GM12878 (cell line): ENCODE data around the gene ADGRV1. TPM values are rescaled to one million over a fixed set of nuclear protein-coding genes. Genes with fewer than 3 reads are reported as not detected.
A peak's percentile ranks its signal among the peaks of the same experiment; 100 is the strongest.

Experiments
- ATAC-seq: fragments of 200-7000 bp; cut with Tn5 transposase; 3 replicates; pipeline ENCODE4 v1.9.1; 2020; ENCODE audit warnings: mild to moderate bottlenecking, moderate library complexity
- BruUV-seq: library from RNA; stranded (reverse); fragments of 400-500 nt; replicated peaks from 2 replicates; lab custom pipeline; 2021; lab: Mats Ljungman, UMichigan
- CTCF ChIA-PET: fragments of 300-600 bp; sonication (Branson Sonifier 250); formaldehyde crosslinking; extraction: SDS; loops from one replicate; lab custom pipeline; 2021; ENCODE audit warnings: inconsistent platforms; lab: Yijun Ruan, JAX
- POLR2A ChIA-PET: fragments of 350-600 bp; formaldehyde crosslinking; extraction: SDS; loops from one replicate; lab custom pipeline; 2021; ENCODE audit warnings: inconsistent platforms; lab: Charles Lee
- RAD21 ChIA-PET: fragments of 300-600 bp; sonication (Branson Sonifier 250); formaldehyde crosslinking; loops from one replicate; lab custom pipeline; 2023; ENCODE audit warnings: antibody characterized with exemption; ENCODE audit not compliant: unreplicated experiment; lab: Charles Lee
- SMC1A ChIA-PET: fragments of 300-600 bp; sonication (Branson Sonifier 250); formaldehyde crosslinking; loops from one replicate; lab custom pipeline; 2023; ENCODE audit not compliant: unreplicated experiment, uncharacterized antibody; lab: Charles Lee
- DNase-seq: peaks from one replicate; pipeline ENCODE4 v3.0.0-alpha.2; 2011; ENCODE audit warnings: low read depth, low spot score
- FAIRE-seq: peaks from 3 replicates; lab custom pipeline; 2011; peaks lifted over from hg19 to GRCh38; lab: Jason Lieb, UNC
- H2AFZ ChIP-seq: 2 replicates; pipeline ENCODE4 v1.6.0; 2011; ENCODE audit warnings: low read depth, low read length, control low read depth; ENCODE audit not compliant: control insufficient read depth
- H3K27ac ChIP-seq: 2 replicates; pipeline ENCODE4 v1.5.1; 2011; ENCODE audit warnings: control low read depth; ENCODE audit not compliant: control insufficient read depth, insufficient read depth
- H3K27me3 ChIP-seq, 2 experiments: replicated peaks in 1 of 2; 2 replicates each; pipeline versions ENCODE4 v1.6.0 to v1.6.1; 2011; ENCODE audit warnings: low read length in 1 of 2; ENCODE audit not compliant: control insufficient read depth in 2 of 2, insufficient read depth in 2 of 2
- H3K36me3 ChIP-seq, 2 experiments: 2 replicates each; pipeline ENCODE4 v1.5.1; 2011; ENCODE audit warnings: low read length in 1 of 2; ENCODE audit not compliant: control insufficient read depth in 2 of 2, insufficient read depth in 2 of 2
- H3K4me1 ChIP-seq: 2 replicates; pipeline ENCODE4 v1.6.1; 2011; ENCODE audit warnings: mild to moderate bottlenecking, low read length, moderate library complexity, mixed read lengths; ENCODE audit not compliant: control insufficient read depth, insufficient read depth
- H3K4me2 ChIP-seq: 2 replicates; pipeline ENCODE4 v1.6.0; 2011; ENCODE audit warnings: control low read depth; ENCODE audit not compliant: control insufficient read depth, insufficient read depth
- H3K4me3 ChIP-seq: fragments of 200-600 bp; sonication (generic); 2 replicates; pipeline ENCODE4 v1.5.1; 2016
- H3K79me2 ChIP-seq: 2 replicates; pipeline ENCODE4 v1.6.0; 2011; ENCODE audit warnings: low read length; ENCODE audit not compliant: control insufficient read depth, insufficient read depth
- H3K9ac ChIP-seq: 2 replicates; pipeline ENCODE4 v1.8.0; 2011; ENCODE audit warnings: low read length, control low read depth, mixed read lengths; ENCODE audit not compliant: control insufficient read depth, insufficient read depth
- H3K9me3 ChIP-seq: replicated peaks from 3 replicates; pipeline ENCODE4 v1.5.1; 2011; ENCODE audit warnings: mild to moderate bottlenecking, low read length; ENCODE audit not compliant: control insufficient read depth, insufficient read depth
- H4K20me1 ChIP-seq: 2 replicates; pipeline ENCODE4 v1.6.0; 2011; ENCODE audit not compliant: control insufficient read depth, insufficient read depth
- CBFB ChIP-seq: IDR thresholded peaks from 2 replicates; pipeline ENCODE4 v1.6.1; 2016; ENCODE audit warnings: antibody characterized with exemption, low read depth
- KAT2A ChIP-seq: conservative IDR thresholded peaks from 2 replicates; pipeline ENCODE4 v1.6.1; 2011; ENCODE audit warnings: low read depth, low read length; ENCODE audit not compliant: control insufficient read depth
- MXI1 ChIP-seq: fragments of 150-350 bp; IDR thresholded peaks from 2 replicates; pipeline ENCODE4 v1.6.1; 2011; ENCODE audit warnings: low read depth, mild to moderate bottlenecking, inconsistent platforms, low read length, improper control_type of control experiment
- NFXL1 ChIP-seq: fragments of 450-650 bp; IDR thresholded peaks from 2 replicates; pipeline ENCODE4 v1.6.1; 2017; ENCODE audit warnings: antibody characterized with exemption, mild to moderate bottlenecking, borderline replicate concordance
- NFYB ChIP-seq: IDR thresholded peaks from 2 replicates; pipeline ENCODE4 v1.6.1; 2011; ENCODE audit warnings: low read depth, mild to moderate bottlenecking, low read length, improper control_type of control experiment, moderate library complexity; ENCODE audit not compliant: insufficient read depth
- POLR2A ChIP-seq: IDR thresholded peaks from 2 replicates; pipeline ENCODE4 v1.6.1; 2011; ENCODE audit warnings: low read depth, mild to moderate bottlenecking, low read length
- RAD51 ChIP-seq: fragments of 450-650 bp; IDR thresholded peaks from 2 replicates; pipeline ENCODE4 v1.6.1; 2016; ENCODE audit warnings: moderate library complexity, mild to moderate bottlenecking, inconsistent platforms
- RCOR1 ChIP-seq: conservative IDR thresholded peaks from 2 replicates; pipeline ENCODE4 v1.6.1; 2012; ENCODE audit warnings: low read depth, low read length, improper control_type of control experiment
- RUNX3 ChIP-seq: IDR thresholded peaks from 2 replicates; pipeline ENCODE4 v1.6.1; 2012; ENCODE audit warnings: low read length, inconsistent platforms
- SIN3A ChIP-seq: IDR thresholded peaks from 2 replicates; pipeline ENCODE4 v1.6.1; 2012; ENCODE audit warnings: low read depth, low read length, improper control_type of control experiment
- SPI1 ChIP-seq: IDR thresholded peaks from 2 replicates; pipeline ENCODE4 v1.6.1; 2011; ENCODE audit warnings: low read depth, mild to moderate bottlenecking, low read length, moderate library complexity, borderline replicate concordance; ENCODE audit not compliant: insufficient read depth
- SREBF2 ChIP-seq: IDR thresholded peaks from 2 replicates; pipeline ENCODE4 v1.6.1; 2012; ENCODE audit warnings: mild to moderate bottlenecking, low read length
- TCF12 ChIP-seq: IDR thresholded peaks from 2 replicates; pipeline ENCODE4 v1.6.1; 2011; ENCODE audit warnings: low read depth, mild to moderate bottlenecking, low read length
- YBX1 ChIP-seq: fragments of 450-650 bp; IDR thresholded peaks from 2 replicates; pipeline ENCODE4 v1.6.1; 2016; ENCODE audit warnings: antibody characterized with exemption
- ZNF207 ChIP-seq: fragments of 450-650 bp; IDR thresholded peaks from 2 replicates; pipeline ENCODE4 v1.6.1; 2014; ENCODE audit warnings: antibody characterized with exemption, mild to moderate bottlenecking, borderline replicate concordance
- ZNF384 ChIP-seq: IDR thresholded peaks from 2 replicates; pipeline ENCODE4 v1.6.1; 2012; ENCODE audit warnings: low read depth, mild to moderate bottlenecking, low read length, improper control_type of control experiment, borderline replicate concordance
- WGBS: methylation state at CpG from one replicate; pipeline ENCODE4 v1.1.6; 2016; ENCODE audit warnings: low lambda C conversion rate; ENCODE audit not compliant: insufficient replicate concordance, insufficient coverage; ENCODE audit errors: missing lambda C conversion rate; 5-methylcytosine and 5-hydroxymethylcytosine counted together
- in situ Hi-C: fragments of 300-500 bp; cut with MboI; formaldehyde crosslinking; loops from 9 replicates; pipeline ENCODE4 v1.14.3; 2018; ENCODE audit warnings: mixed read lengths
- intact Hi-C: fragments of 100-400 bp; cut with micrococcal nuclease; formaldehyde crosslinking; loops from one replicate; pipeline ENCODE4 v1.14.2; 2022; ENCODE audit not compliant: unreplicated experiment
- polyA plus RNA-seq, 11 experiments: library from polyadenylated mRNA; depleted of rRNA in 4 of 11; unstranded in 6 of 11; stranded (reverse) in 5 of 11; fragments of >200 nt; fragmentation: Nextera tagmentation in 4 of 11; fragmentation: Illumina TruSeq in 1 of 11; extraction: Ambion mirVana in 4 of 11; extraction: Trizol in 1 of 11; gene quantifications; 1 replicate in 1 of 11; 2 replicates in 10 of 11; pipeline versions ENCODE4 v1.2.1 to v1.2.3, GENCODE V29; 2011 to 2016; ENCODE audit warnings: inconsistent platforms in 2 of 11, missing spikeins in 2 of 11, low read depth in 1 of 11
- total RNA-seq, 4 experiments: library from RNA; depleted of rRNA in 3 of 4; stranded (reverse); fragments of >200 nt in 3 of 4; fragmentation: Illumina TruSeq in 1 of 4; extraction: Trizol in 1 of 4; gene quantifications; 2 replicates each; pipeline versions ENCODE4 v1.2.1 to v1.2.3, GENCODE V29; 2013 to 2021
- TF ChIP-seq, protein P1 (sequence below): IDR thresholded peaks from 2 replicates; pipeline ENCODE4 v1.6.1; 2012; ENCODE audit warnings: low read length, inconsistent platforms
- TF ChIP-seq, protein P2 (sequence below): fragments of 450-650 bp; IDR thresholded peaks from 2 replicates; pipeline ENCODE4 v1.6.1; 2017; ENCODE audit warnings: low read depth, mild to moderate bottlenecking, moderate library complexity

Gene ADGRV1
- total and polyA plus RNA-seq, 10 of the 15 experiments (the other 5 are each of a cell fraction or from before 2014, with no cell fraction given): 0.04 to 8.1 (median 0.16) TPM; not detected in 1

DNA sequence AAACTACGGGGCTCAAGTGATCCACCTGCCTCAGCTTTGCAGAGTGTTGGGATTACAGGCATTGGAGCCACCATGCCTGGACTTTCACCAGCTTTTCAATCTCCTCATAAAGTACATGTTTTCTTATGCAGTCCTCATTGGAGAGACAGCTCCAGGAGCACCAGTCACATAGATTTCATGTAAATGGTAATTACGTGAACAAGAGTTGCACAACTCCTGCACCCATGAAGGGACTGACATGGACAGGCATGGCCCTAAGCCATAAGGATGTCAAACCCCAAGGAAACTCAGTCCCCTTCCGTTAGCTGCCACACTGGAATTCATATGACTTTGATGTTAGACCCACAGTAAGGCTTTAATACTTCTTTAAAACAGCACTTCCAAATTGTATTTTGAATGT lies 7.6 kb upstream of the ADGRV1 start:
- DNase-seq (no peak), FAIRE-seq (no peak), ATAC-seq (no peak)
- H3K4me3 ChIP-seq: no peak overlapping the region
- CTCF ChIA-PET: interaction anchor here (1.3 kb wide), 1 partner anchor 112 kb away, joined by 3 read pairs; no protein-coding TSS in a partner anchor
- H3K27ac ChIP-seq: no peak overlapping the region
- TF ChIP-seq RCOR1: no peak
- TF ChIP-seq YBX1: no peak
- no peak for TF ChIP-seq POLR2A
- no peak for TF ChIP-seq CBFB
- no peak for TF ChIP-seq NFYB
- no peak for TF ChIP-seq ZNF207
- no peak for TF ChIP-seq SIN3A
- H4K20me1 ChIP-seq: no peaks in the 10 kb centered on the region
- no peaks in the 10 kb centered on the region for H3K36me3 ChIP-seq
- no peak overlapping the region for H3K4me2 ChIP-seq
- no peak overlapping the region for H3K9ac ChIP-seq
- RAD21 ChIA-PET: no interaction called here
- intact Hi-C loops: no loop called here
- WGBS: 0% methylated on average over 3 of the region's 3 CpGs
- BruUV-seq: no TSS peak
- H3K4me1 ChIP-seq: no peaks in the 10 kb centered on the region
- H3K79me2 ChIP-seq: no peaks in the 10 kb centered on the region
- SMC1A ChIA-PET: no interaction called here
- in situ Hi-C loops: no loop called here
- no peaks in the 10 kb centered on the region for H3K9me3 ChIP-seq
- no peaks in the 10 kb centered on the region; a peak in 2 of 4 replicates for H3K27me3 ChIP-seq
- H2AFZ ChIP-seq: no peak overlapping the region
- POLR2A ChIA-PET: no interaction called here

DNA sequence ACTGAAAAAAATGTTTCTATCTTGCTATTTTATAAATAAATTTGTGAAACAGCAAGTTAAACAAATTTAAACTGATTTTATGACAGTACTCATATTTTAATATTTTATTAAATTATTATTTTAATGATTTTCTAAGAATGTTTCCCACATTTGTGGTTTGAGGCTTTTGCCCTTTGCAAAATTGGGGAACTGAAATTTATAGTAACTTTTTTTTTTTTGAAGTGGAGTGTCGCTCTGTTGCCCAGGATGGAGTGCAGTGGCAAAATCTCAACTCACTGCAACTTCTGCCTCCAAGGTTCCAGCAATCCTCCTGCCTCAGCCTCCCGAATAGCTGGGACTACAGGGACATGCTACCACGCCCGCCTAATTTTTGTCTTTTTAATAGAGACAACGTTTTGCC lies 7.2 kb upstream of the ADGRV1 start:
- POLR2A ChIA-PET: no interaction called here
- CTCF ChIA-PET: interaction anchor here (1.3 kb wide), 1 partner anchor 112 kb away, joined by 3 read pairs; no protein-coding TSS in a partner anchor
- no peaks in the 10 kb centered on the region for H3K79me2 ChIP-seq
- peak; percentile 48 for ATAC-seq
- intact Hi-C loops (no loop called here), in situ Hi-C loops (no loop called here)
- no peak overlapping the region for H3K9ac ChIP-seq
- no peak overlapping the region for H2AFZ ChIP-seq
- H4K20me1 ChIP-seq: no peaks in the 10 kb centered on the region
- peaks cover 0 to 2% of the 10 kb centered on the region in 2 experiments; a peak in 2 of 4 replicates for H3K27me3 ChIP-seq
- no peak overlapping the region for H3K4me3 ChIP-seq
- no peaks in the 10 kb centered on the region for H3K4me1 ChIP-seq
- RAD21 ChIA-PET: no interaction called here
- TF ChIP-seq, protein P1, sequence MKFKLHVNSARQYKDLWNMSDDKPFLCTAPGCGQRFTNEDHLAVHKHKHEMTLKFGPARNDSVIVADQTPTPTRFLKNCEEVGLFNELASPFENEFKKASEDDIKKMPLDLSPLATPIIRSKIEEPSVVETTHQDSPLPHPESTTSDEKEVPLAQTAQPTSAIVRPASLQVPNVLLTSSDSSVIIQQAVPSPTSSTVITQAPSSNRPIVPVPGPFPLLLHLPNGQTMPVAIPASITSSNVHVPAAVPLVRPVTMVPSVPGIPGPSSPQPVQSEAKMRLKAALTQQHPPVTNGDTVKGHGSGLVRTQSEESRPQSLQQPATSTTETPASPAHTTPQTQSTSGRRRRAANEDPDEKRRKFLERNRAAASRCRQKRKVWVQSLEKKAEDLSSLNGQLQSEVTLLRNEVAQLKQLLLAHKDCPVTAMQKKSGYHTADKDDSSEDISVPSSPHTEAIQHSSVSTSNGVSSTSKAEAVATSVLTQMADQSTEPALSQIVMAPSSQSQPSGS: no peak
- TF ChIP-seq RAD51 (no peak), KAT2A (no peak), TCF12 (no peak), NFXL1 (no peak), SPI1 (peak; percentile 75; the same call in 1 of the 2 replicates), ZNF384 (peak; percentile 44; the same call in 1 of the 2 replicates), RUNX3 (peak; percentile 51), MXI1 (no peak), SREBF2 (no peak)
- TF ChIP-seq, protein P2, sequence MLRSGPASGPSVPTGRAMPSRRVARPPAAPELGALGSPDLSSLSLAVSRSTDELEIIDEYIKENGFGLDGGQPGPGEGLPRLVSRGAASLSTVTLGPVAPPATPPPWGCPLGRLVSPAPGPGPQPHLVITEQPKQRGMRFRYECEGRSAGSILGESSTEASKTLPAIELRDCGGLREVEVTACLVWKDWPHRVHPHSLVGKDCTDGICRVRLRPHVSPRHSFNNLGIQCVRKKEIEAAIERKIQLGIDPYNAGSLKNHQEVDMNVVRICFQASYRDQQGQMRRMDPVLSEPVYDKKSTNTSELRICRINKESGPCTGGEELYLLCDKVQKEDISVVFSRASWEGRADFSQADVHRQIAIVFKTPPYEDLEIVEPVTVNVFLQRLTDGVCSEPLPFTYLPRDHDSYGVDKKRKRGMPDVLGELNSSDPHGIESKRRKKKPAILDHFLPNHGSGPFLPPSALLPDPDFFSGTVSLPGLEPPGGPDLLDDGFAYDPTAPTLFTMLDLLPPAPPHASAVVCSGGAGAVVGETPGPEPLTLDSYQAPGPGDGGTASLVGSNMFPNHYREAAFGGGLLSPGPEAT: no peak
- DNase-seq: no peak
- H3K4me2 ChIP-seq: no peak overlapping the region
- no peaks in the 10 kb centered on the region for H3K9me3 ChIP-seq
- H3K27ac ChIP-seq: no peak overlapping the region
- 27% methylated on average over 5 of the region's 5 CpGs for WGBS
- BruUV-seq: no TSS peak
- no peak for FAIRE-seq
- SMC1A ChIA-PET: no interaction called here
- no peaks in the 10 kb centered on the region for H3K36me3 ChIP-seq
